ENCODE measurements around the gene BCAN. TPM values are rescaled to one million over a fixed set of nuclear protein-coding genes. Genes with fewer than 3 reads are reported as not detected.

Gene BCAN
- total RNA-seq, 4 donors from 2014 or later: 0.54 to 1.1 TPM; not detected in 2

GRCh38 chr1:156705918-156706656 is 64.2 kb downstream of the BCAN start:
- peaks cover 40 to 52% of the 10 kb centered on the region in 2 donors for H3K4me1 ChIP-seq
- no peaks in the 10 kb centered on the region for H3K36me3 ChIP-seq
- no peaks in the 10 kb centered on the region for H3K9me3 ChIP-seq
- DNase-seq: peak; percentile 57 to 64
- peak overlapping the region; percentile 6 to 59 (median 33) for H3K27ac ChIP-seq
- TF ChIP-seq POLR2A (IDR thresholded peaks at IDR 0.05): peak in 1 of 2 donors; percentile 13
- TF ChIP-seq, protein P1, sequence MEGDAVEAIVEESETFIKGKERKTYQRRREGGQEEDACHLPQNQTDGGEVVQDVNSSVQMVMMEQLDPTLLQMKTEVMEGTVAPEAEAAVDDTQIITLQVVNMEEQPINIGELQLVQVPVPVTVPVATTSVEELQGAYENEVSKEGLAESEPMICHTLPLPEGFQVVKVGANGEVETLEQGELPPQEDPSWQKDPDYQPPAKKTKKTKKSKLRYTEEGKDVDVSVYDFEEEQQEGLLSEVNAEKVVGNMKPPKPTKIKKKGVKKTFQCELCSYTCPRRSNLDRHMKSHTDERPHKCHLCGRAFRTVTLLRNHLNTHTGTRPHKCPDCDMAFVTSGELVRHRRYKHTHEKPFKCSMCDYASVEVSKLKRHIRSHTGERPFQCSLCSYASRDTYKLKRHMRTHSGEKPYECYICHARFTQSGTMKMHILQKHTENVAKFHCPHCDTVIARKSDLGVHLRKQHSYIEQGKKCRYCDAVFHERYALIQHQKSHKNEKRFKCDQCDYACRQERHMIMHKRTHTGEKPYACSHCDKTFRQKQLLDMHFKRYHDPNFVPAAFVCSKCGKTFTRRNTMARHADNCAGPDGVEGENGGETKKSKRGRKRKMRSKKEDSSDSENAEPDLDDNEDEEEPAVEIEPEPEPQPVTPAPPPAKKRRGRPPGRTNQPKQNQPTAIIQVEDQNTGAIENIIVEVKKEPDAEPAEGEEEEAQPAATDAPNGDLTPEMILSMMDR (IDR thresholded peaks at IDR 0.05): peak; percentile 63 to 84 (median 80)
- intact Hi-C loops (cut with DNase I): no loop called here
- WGBS, 2 donors: 3% methylated on average over 19 to 27 of the region's 45 CpGs
- no peaks in the 10 kb centered on the region for H3K27me3 ChIP-seq
- H3K4me3 ChIP-seq (replicated peaks in 1 of 3): peak overlapping the region in 2 of 3 donors; percentile 28 to 34

GRCh38 chr1:156706657-156707416 is 64.9 kb downstream of the BCAN start:
- H3K4me1 ChIP-seq: peaks cover 40 to 52% of the 10 kb centered on the region in 2 donors
- peak overlapping the region in 2 of 3 donors; percentile 33 to 59 for H3K27ac ChIP-seq
- H3K27me3 ChIP-seq: no peaks in the 10 kb centered on the region
- 17 to 22% methylated on average over 26 to 27 of the region's 29 CpGs for WGBS, 2 donors
- peak; percentile 50 to 57 for DNase-seq
- no peaks in the 10 kb centered on the region for H3K36me3 ChIP-seq
- H3K9me3 ChIP-seq: no peaks in the 10 kb centered on the region
- intact Hi-C loops (cut with DNase I): no loop called here
- H3K4me3 ChIP-seq (replicated peaks in 1 of 3): peak overlapping the region in 1 of 3 donors; percentile 34
- TF ChIP-seq, protein P1 (IDR thresholded peaks at IDR 0.05): no peak
- no peak for TF ChIP-seq POLR2A (IDR thresholded peaks at IDR 0.05)

GRCh38 chr1:156707417-156708217 is 65.7 kb downstream of the BCAN start:
- WGBS, 2 donors: 60 to 74% methylated on average over 8 of the region's 8 CpGs
- no peaks in the 10 kb centered on the region for H3K27me3 ChIP-seq
- H3K9me3 ChIP-seq: no peaks in the 10 kb centered on the region
- no peaks in the 10 kb centered on the region for H3K36me3 ChIP-seq
- TF ChIP-seq, protein P1 (IDR thresholded peaks at IDR 0.05): no peak
- TF ChIP-seq POLR2A (IDR thresholded peaks at IDR 0.05): no peak
- DNase-seq: no peak
- no peak overlapping the region for H3K4me3 ChIP-seq (replicated peaks in 1 of 3)
- intact Hi-C loops (cut with DNase I): no loop called here
- H3K27ac ChIP-seq: no peak overlapping the region
- H3K4me1 ChIP-seq: peaks cover 40 to 52% of the 10 kb centered on the region in 2 donors

GRCh38 chr1:156708218-156708661 is 66.3 kb downstream of the BCAN start:
- H3K4me1 ChIP-seq: peaks cover 38 to 49% of the 10 kb centered on the region in 2 donors
- intact Hi-C loops (cut with DNase I): no loop called here
- 62 to 70% methylated on average over 4 of the region's 4 CpGs for WGBS, 2 donors
- no peak overlapping the region for H3K4me3 ChIP-seq (replicated peaks in 1 of 3)
- no peaks in the 10 kb centered on the region for H3K36me3 ChIP-seq
- H3K9me3 ChIP-seq: no peaks in the 10 kb centered on the region
- DNase-seq: no peak
- TF ChIP-seq POLR2A (IDR thresholded peaks at IDR 0.05): no peak
- TF ChIP-seq, protein P1 (IDR thresholded peaks at IDR 0.05): no peak
- H3K27me3 ChIP-seq: no peaks in the 10 kb centered on the region
- no peak overlapping the region for H3K27ac ChIP-seq
